Measurements from ENCODE around the gene POMZP3.
"Not testable (repeated sequence)": the region's sequence is repeated elsewhere in the genome, so short reads cannot be mapped to it uniquely, and the experiment has no call there.

Gene POMZP3

DNA sequence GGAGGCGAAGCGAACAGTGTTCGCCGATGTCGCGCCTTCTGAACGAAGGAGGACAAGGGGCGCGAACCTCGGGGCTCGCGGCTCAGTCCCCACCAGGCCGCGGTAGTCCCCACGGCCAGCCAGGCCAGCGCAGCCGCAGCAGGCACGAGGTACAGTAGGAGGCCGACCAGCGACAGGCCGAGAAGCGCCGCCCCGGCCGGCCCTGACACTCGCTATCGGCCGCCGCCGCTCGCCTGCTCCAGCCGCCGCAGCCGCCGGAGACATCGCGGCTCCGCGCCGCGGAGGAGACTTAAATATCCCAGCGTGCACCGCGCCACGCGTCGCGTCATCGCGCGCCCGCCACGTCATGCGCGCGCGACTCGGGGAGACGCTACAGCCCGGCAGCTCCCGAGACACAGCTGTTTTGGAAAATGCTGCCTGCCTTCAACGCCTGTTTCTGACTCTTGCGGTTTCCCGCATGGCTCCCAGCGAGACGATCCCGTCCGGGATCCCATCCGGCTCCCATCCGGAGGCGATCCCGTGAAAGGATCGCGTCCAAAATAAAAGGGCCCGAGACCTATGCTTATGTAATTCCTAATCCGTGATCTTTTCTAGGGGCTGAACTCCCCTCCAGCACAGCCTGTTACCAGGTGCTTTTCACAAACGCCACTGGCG lies at the start of gene POMZP3:
POMZP3 (minus strand) TSS at position 291 of the 654 bp plus-strand sequence. CDS start 1,215 bp downstream, outside the sequence.
- not testable (repeated sequence) for DNase-seq (ENCODE audit: low read depth in 2 of 2)

DNA sequence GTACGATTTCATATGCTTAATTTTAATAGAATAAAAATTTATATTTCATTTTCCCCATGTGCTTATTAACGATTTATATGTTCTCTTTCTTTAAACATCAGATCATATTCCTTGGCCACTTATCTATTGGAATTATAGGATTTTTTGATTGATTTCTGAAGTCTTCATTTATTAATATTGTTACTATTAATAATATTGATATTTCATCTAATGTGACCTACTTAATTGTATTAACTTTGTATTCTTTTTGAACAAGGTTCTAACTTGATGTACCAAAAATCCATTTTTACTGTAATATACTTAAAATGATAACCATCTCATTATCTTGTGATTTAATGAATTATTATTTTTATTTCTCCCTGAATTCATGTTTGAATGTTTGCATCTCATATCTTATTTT lies 48.7 kb upstream of the POMZP3 start:
- not testable (repeated sequence) for DNase-seq (ENCODE audit: low read depth in 2 of 2)

DNA sequence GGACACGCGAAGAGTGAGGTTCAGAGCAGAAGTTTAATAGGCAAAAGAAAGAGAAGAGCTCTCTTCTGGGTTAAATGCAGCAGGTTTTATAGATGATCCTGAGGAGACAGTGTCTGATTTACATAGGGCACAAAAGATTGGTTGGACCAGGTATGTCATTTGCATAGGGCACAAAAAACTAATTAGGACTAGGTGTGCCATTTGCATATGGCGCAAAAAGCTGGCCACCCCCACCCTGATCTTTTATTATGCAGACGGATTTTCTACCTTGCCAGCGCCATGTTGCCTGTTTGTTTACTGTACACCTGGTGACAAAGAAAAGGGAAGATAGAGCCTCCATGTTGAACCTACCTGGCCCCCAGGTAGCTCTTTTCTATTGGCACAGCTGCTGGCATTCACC lies 46.3 kb upstream of the POMZP3 start:
- not testable (repeated sequence) for DNase-seq (ENCODE audit: low read depth in 2 of 2)

GRCh38 chr7:76659212-76659611 lies 32.1 kb upstream of the POMZP3 start:
- not testable (repeated sequence) for DNase-seq (ENCODE audit: low read depth in 2 of 2)

- DNase-seq (ENCODE audit: low read depth in 2 of 2) = not testable (repeated sequence)
Observed at GRCh38 chr7:76656425-76656824, 29.3 kb upstream of the POMZP3 start.

GRCh38 chr7:76642620-76643019 lies 15.5 kb upstream of the POMZP3 start:
- not testable (repeated sequence) for DNase-seq (ENCODE audit: low read depth in 2 of 2)

GRCh38 chr7:76637061-76637691 lies 10.1 kb upstream of the POMZP3 start:
- not testable (repeated sequence) for DNase-seq (ENCODE audit: low read depth in 2 of 2)

DNA sequence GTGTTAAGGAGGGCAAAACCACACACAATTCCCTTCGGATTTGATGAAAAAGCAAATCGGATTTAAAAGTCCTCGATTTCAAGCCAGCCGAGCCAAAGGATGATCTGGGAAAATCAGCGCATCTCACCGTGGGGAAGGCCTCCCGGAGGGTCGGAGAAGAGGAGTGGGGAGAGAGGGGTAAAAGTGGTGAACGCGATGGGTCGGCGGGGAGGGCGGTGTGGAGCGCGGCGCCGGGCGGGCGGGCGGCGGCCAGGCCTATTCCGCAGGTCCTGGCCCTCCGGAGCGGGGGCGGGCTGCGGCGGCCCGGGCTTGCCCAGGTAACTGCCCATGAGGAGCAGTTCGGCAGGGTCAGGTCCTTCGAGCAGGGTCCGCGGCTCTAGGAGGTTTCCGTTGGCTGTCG lies 498 bp downstream of the POMZP3 start:
- DNase-seq (ENCODE audit: low read depth in 2 of 2) = not testable (repeated sequence)

DNA sequence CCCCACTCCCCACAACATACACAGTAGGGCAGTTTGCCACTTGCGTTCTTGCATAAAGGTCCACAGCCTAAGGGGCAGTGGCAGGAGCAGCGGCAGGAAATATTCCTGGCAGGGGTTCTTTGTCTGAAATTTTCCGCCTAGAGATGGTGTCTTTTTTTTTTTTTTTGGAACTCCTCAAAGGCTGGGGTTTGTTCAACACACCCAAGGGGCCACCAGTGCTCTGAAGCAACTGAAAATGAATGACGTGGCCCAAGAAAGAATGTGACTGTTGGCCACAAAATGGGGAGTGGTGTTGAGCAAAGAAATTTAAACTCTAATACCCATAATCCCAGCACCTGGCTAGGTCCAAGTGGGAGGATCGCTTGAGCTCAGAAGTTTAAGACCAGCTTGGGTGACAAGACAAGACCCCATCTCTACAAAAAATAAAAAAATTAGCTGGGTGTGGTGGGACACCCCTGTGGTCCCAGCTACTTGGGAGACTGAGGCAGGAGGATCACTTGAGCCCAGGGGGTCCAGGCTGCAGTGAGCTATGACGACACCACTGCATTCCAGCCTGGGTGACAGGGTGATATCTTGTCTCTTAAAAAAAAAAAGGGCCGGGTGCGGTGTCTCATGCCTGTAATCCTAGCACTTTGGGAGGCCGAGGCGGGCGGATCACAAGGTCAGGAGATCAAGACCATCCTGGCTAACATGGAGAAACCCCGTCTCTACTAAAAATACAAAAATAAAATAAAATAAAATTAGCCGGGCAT lies 7.5 kb downstream of the POMZP3 start:
- not testable (repeated sequence) for DNase-seq (ENCODE audit: low read depth in 2 of 2)

DNA sequence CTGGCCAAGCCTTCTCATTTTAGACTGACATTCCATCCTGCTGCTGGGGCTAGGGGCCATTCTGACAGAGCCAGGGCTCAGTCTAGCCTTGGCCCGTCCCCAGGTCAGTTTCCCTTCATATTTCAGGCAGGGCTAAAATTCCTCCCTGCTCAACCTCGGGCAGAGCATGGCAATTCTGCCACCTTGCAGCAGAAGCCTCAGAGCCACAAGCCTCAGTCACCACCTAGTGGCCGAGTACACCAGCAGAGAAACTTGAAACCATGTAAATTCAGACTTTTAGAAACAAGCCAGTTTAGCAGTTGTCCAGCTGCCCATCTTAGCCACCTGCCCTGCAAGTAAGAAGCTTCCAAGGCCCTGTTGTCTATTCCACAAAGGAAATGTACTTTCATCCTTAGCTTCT lies 13.3 kb downstream of the POMZP3 start:
- DNase-seq (ENCODE audit: low read depth in 2 of 2) = peak in 1 of 2 experiments; percentile 0

- not testable (repeated sequence) for DNase-seq (ENCODE audit: low read depth in 2 of 2)
Observed at GRCh38 chr7:76612232-76612631, 14.8 kb downstream of the POMZP3 start.

GRCh38 chr7:76609864-76610263 lies 17.2 kb downstream of the POMZP3 start:
- not testable (repeated sequence) for DNase-seq (ENCODE audit: low read depth in 2 of 2)

GRCh38 chr7:76608469-76608868 lies 18.6 kb downstream of the POMZP3 start:
- DNase-seq (ENCODE audit: low read depth in 2 of 2) = not testable (repeated sequence)

GRCh38 chr7:76606027-76606426 lies 21.1 kb downstream of the POMZP3 start:
- DNase-seq (ENCODE audit: low read depth in 2 of 2) = peak; percentile 46 to 48

GRCh38 chr7:76600650-76601049 lies 26.4 kb downstream of the POMZP3 start:
- DNase-seq (ENCODE audit: low read depth in 2 of 2) = not testable (repeated sequence)

DNA sequence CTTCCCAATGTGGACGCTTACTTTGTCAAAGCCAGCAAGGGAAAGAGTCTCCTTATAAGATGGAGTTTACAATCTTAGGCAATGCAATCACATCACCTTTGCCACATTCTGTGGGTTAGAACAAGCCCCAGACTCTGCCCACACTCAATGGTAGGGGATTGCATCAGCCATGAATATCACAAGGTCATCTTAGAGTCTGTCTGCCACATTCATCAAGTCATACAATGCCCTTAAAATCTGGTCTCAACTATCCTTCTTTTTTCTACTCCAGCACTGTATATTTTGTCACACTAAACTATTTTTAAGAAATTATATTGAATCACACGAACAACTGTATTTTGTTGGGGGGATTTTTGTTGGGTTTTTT lies 27.0 kb downstream of the POMZP3 start:
- DNase-seq (ENCODE audit: low read depth in 2 of 2) = not testable (repeated sequence)

- not testable (repeated sequence) for DNase-seq (ENCODE audit: low read depth in 2 of 2)
Observed at GRCh38 chr7:76598590-76599264, 28.4 kb downstream of the POMZP3 start.

DNA sequence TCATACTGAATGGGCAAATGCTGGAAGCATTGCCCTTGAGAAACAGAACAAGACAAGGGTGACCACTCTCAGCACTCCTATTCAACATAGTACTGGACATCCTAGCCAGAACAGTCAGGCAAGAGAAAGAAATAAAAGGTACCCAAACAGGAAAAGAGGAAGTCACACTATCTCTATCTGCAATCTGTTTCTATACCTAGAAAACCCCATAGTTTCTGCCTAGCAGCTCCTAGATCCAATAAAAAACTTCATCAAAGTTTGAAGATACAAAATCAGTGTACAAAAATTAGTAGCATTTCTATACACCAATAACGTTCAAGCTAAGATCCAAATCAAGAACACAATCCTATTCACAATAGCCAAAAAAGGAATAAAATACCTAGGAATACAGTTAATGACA lies 29.8 kb downstream of the POMZP3 start:
- not testable (repeated sequence) for DNase-seq (ENCODE audit: low read depth in 2 of 2)

DNA sequence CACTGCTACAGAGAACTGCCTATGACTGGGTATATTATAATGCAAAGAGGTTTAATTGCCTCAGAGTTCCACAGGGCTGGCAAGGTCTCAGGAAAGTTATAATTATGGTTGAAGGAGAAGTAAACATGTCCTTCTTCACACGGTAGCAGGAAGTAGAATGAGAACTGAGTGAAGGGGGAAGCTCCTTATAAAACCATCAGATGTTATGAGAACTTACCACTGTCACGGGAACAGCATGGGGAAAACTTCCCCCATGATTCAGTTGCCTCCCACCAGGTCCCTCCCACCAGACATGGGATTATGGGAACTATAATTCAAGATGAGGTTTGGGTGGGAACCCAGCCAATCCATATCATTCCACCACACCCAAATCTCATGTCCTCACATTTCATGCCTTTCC lies 34.4 kb downstream of the POMZP3 start:
- not testable (repeated sequence) for DNase-seq (ENCODE audit: low read depth in 2 of 2)

- not testable (repeated sequence) for DNase-seq (ENCODE audit: low read depth in 2 of 2)
Observed at GRCh38 chr7:76591602-76592304, 35.3 kb downstream of the POMZP3 start.

- DNase-seq (ENCODE audit: low read depth in 2 of 2) = not testable (repeated sequence)
Observed at GRCh38 chr7:76591033-76591432, 36.0 kb downstream of the POMZP3 start.
